GM23338 (cell line): ENCODE measurements around the gene URI1. TPM values are rescaled to one million over a fixed set of nuclear protein-coding genes. Genes with fewer than 3 reads are reported as not detected.

Experiments
- ATAC-seq: fragments of 200-7000 bp; cut with Tn5 transposase; 3 replicates; pipeline ENCODE4 v1.9.1; 2020
- DNase-seq: peaks from one replicate; pipeline ENCODE4 v3.0.0-alpha.2; 2015; ENCODE audit warnings: low spot score
- H2AFZ ChIP-seq: fragments of 200-600 bp; sonication (generic); 2 replicates; pipeline ENCODE4 v1.8.0; 2016; ENCODE audit warnings: antibody characterized with exemption, mild to moderate bottlenecking, moderate library complexity
- H3F3A ChIP-seq: fragments of 200-600 bp; sonication (generic); replicated peaks from 2 replicates; pipeline ENCODE4 v1.8.0; 2017; ENCODE audit warnings: antibody characterized with exemption, mixed run types, low read depth
- H3K27ac ChIP-seq: fragments of 200-600 bp; sonication (generic); 2 replicates; pipeline ENCODE4 v1.6.1; 2016; ENCODE audit warnings: low read depth
- H3K27me3 ChIP-seq: fragments of 200-600 bp; sonication (generic); 2 replicates; pipeline ENCODE4 v1.8.0; 2016; ENCODE audit warnings: mild to moderate bottlenecking, mixed run types, moderate library complexity; ENCODE audit not compliant: insufficient read depth
- H3K36me3 ChIP-seq: fragments of 200-600 bp; sonication (generic); 2 replicates; pipeline ENCODE4 v1.8.0; 2016; ENCODE audit warnings: mild to moderate bottlenecking; ENCODE audit not compliant: insufficient read depth
- H3K4me1 ChIP-seq: fragments of 200-600 bp; sonication (generic); 2 replicates; pipeline ENCODE4 v1.8.0; 2016; ENCODE audit warnings: mild to moderate bottlenecking, moderate library complexity; ENCODE audit not compliant: insufficient read depth
- H3K4me2 ChIP-seq: fragments of 200-600 bp; sonication (generic); 2 replicates; pipeline ENCODE4 v1.7.1; 2017; ENCODE audit warnings: mixed run types
- H3K4me3 ChIP-seq: fragments of 200-600 bp; sonication (generic); 2 replicates; pipeline ENCODE4 v1.6.1; 2016; ENCODE audit warnings: mixed run types
- H3K79me2 ChIP-seq: fragments of 200-600 bp; sonication (generic); replicated peaks from 2 replicates; pipeline ENCODE4 v1.8.0; 2017; ENCODE audit warnings: mild to moderate bottlenecking; ENCODE audit not compliant: insufficient read depth
- H3K9me2 ChIP-seq: fragments of 200-600 bp; sonication (generic); 2 replicates; pipeline ENCODE4 v1.8.0; 2017; ENCODE audit not compliant: insufficient read depth
- H4K20me1 ChIP-seq: fragments of 200-600 bp; sonication (generic); replicated peaks from 2 replicates; pipeline ENCODE4 v1.8.0; 2017; ENCODE audit warnings: mild to moderate bottlenecking; ENCODE audit not compliant: insufficient read depth
- H3K27ac Mint-ChIP-seq: 2 replicates; pipeline ENCODE4 v1.8.0; 2020; ENCODE audit warnings: inconsistent platforms, mild to moderate bottlenecking, moderate library complexity, mixed read lengths
- H3K27me3 Mint-ChIP-seq: 3 replicates; pipeline ENCODE4 v1.8.0; 2022; ENCODE audit warnings: low read depth, mild to moderate bottlenecking, moderate library complexity, mixed read lengths, inconsistent platforms; ENCODE audit not compliant: insufficient read depth, poor library complexity
- H3K36me3 Mint-ChIP-seq: 3 replicates; pipeline ENCODE4 v1.8.0; 2021; ENCODE audit warnings: low read depth, mild to moderate bottlenecking, inconsistent platforms, moderate library complexity, mixed read lengths
- H3K4me1 Mint-ChIP-seq: 3 replicates; pipeline ENCODE4 v1.8.0; 2020; ENCODE audit warnings: mild to moderate bottlenecking, inconsistent platforms, mixed read lengths
- H3K4me3 Mint-ChIP-seq: 3 replicates; pipeline ENCODE4 v1.8.0; 2021; ENCODE audit warnings: moderate library complexity, mild to moderate bottlenecking, inconsistent platforms, mixed read lengths
- H3K9me3 Mint-ChIP-seq: 3 replicates; pipeline ENCODE4 v1.8.0; 2020; ENCODE audit warnings: moderate library complexity, mild to moderate bottlenecking, inconsistent platforms, mixed read lengths
- ETS1 ChIP-seq: IDR thresholded peaks from 2 replicates; pipeline ENCODE4 v1.6.1; 2016; ENCODE audit warnings: antibody characterized with exemption
- EZH2 ChIP-seq: fragments of 200-600 bp; sonication (generic); IDR thresholded peaks from one replicate; pipeline ENCODE4 v1.8.0; 2017; ENCODE audit warnings: antibody characterized with exemption, mild to moderate bottlenecking, low read depth; ENCODE audit not compliant: unreplicated experiment
- JUNB ChIP-seq: IDR thresholded peaks from one replicate; pipeline ENCODE4 v1.6.1; 2016; ENCODE audit warnings: antibody characterized with exemption; ENCODE audit not compliant: unreplicated experiment
- NANOG ChIP-seq: IDR thresholded peaks from 2 replicates; pipeline ENCODE4 v1.6.1; 2016; ENCODE audit warnings: antibody characterized with exemption, borderline replicate concordance
- POLR2AphosphoS5 ChIP-seq: IDR thresholded peaks from 2 replicates; pipeline ENCODE4 v1.6.1; 2016; ENCODE audit warnings: antibody characterized with exemption, low read depth
- REST ChIP-seq: IDR thresholded peaks from one replicate; pipeline ENCODE4 v1.6.1; 2018; ENCODE audit warnings: antibody characterized with exemption; ENCODE audit not compliant: unreplicated experiment
- STAT1 ChIP-seq: IDR thresholded peaks from one replicate; pipeline ENCODE4 v1.6.1; 2016; ENCODE audit warnings: antibody characterized with exemption; ENCODE audit not compliant: unreplicated experiment
- ZNF331 ChIP-seq: fragments of 250-450 bp; sonication (Bioruptor Pico); IDR thresholded peaks from 2 replicates; pipeline ENCODE4 v1.5.0; 2020; ENCODE audit warnings: low read depth, mild to moderate bottlenecking, moderate library complexity
- ZNF462 ChIP-seq: fragments of 250-450 bp; sonication (Bioruptor Pico); IDR thresholded peaks from 2 replicates; pipeline ENCODE4 v1.5.0; 2020; ENCODE audit warnings: mild to moderate bottlenecking, moderate library complexity
- polyA plus RNA-seq: library from polyadenylated mRNA; unstranded; fragments of >200 nt; fragmentation: Nextera tagmentation; extraction: Ambion mirVana; gene quantifications from 2 replicates; pipeline ENCODE4 v1.2.1, GENCODE V29; 2016
- total RNA-seq: library from RNA; depleted of rRNA; stranded (reverse); fragments of >200 nt; shearing (Covaris generic); gene quantifications from 2 replicates; pipeline ENCODE4 v1.2.3, GENCODE V29; 2014

URI1 gene
- total and polyA plus RNA-seq, 2 experiments from 2014 or later = 27.6 to 68.4 TPM

- TF ChIP-seq ZNF462 (CRISPR knock-in tag) = no peak
These were observed 114.5 kb downstream of the URI1 start (continued) for GRCh38 chr19:30056580-30056979.

- H3F3A ChIP-seq = no peaks in the 10 kb centered on the region
- H3K27ac ChIP-seq = no peak overlapping the region
- no peaks in the 10 kb centered on the region for H3K9me3 Mint-ChIP-seq
- no peaks in the 10 kb centered on the region for H3K27me3 ChIP-seq
- no peak overlapping the region for H2AFZ ChIP-seq
- no peaks in the 10 kb centered on the region for H3K36me3 Mint-ChIP-seq
- H3K4me1 Mint-ChIP-seq = no peaks in the 10 kb centered on the region
- H3K4me2 ChIP-seq = no peak overlapping the region
- H3K79me2 ChIP-seq = no peaks in the 10 kb centered on the region
- H3K27me3 Mint-ChIP-seq = peaks cover 1% of the 10 kb centered on the region
- H4K20me1 ChIP-seq = no peaks in the 10 kb centered on the region
- H3K27ac Mint-ChIP-seq = no peak overlapping the region
- H3K4me3 Mint-ChIP-seq = no peak overlapping the region
- H3K4me1 ChIP-seq = no peaks in the 10 kb centered on the region
- no peak for ATAC-seq
- H3K4me3 ChIP-seq = no peak overlapping the region
- H3K9me2 ChIP-seq = no peaks in the 10 kb centered on the region
- H3K36me3 ChIP-seq = no peaks in the 10 kb centered on the region
- no peak for DNase-seq
- TF ChIP-seq NANOG (no peak), EZH2 (no peak), ZNF331 (CRISPR knock-in tag) (no peak), REST (no peak), POLR2AphosphoS5 (no peak), JUNB (no peak), STAT1 (no peak), ETS1 (no peak)
These were observed 117.9 kb downstream of the URI1 start for GRCh38 chr19:30059741-30060457.
